Endometrial microvascular endothelial cells (primary cell): ENCODE measurements around the gene PDZRN4. TPM values are rescaled to one million over a fixed set of nuclear protein-coding genes. Genes with fewer than 3 reads are reported as not detected.

ENCODE experiments used
- in situ Hi-C: cut with HindIII; loops from 2 replicates; pipeline ENCODE4 v1.10.0; 2017; ENCODE audit warnings: low sequenced_read_pairs, low pct_unique_long_range_greater_than_20kb; ENCODE audit errors: inconsistent ontology term
- total RNA-seq: library from RNA; depleted of rRNA; stranded (reverse); fragments of >200 nt; gene quantifications from one replicate; pipeline ENCODE4 v1.2.3, GENCODE V29; 2015; ENCODE audit errors: inconsistent ontology term

The PDZRN4 gene
- total RNA-seq, 1 donor from 2014 or later, result not detected

GRCh38 chr12:41327096-41327895 is 139.2 kb downstream of the PDZRN4 start:
- in situ Hi-C loops, result no loop called here

- in situ Hi-C loops, result no loop called here
Measured at GRCh38 chr12:41333974-41334373, 145.9 kb downstream of the PDZRN4 start.

- in situ Hi-C loops, result no loop called here
Measured at GRCh38 chr12:41334390-41334789, 146.3 kb downstream of the PDZRN4 start.

- in situ Hi-C loops, result no loop called here
Measured at GRCh38 chr12:41336041-41336549, 148.0 kb downstream of the PDZRN4 start.

- in situ Hi-C loops, result no loop called here
Measured at GRCh38 chr12:41339784-41340183, 151.7 kb downstream of the PDZRN4 start.

- in situ Hi-C loops, result no loop called here
Measured at GRCh38 chr12:41344776-41345470, 156.8 kb downstream of the PDZRN4 start.

GRCh38 chr12:41348198-41348597 is 160.1 kb downstream of the PDZRN4 start:
- in situ Hi-C loops, result no loop called here

- in situ Hi-C loops, result no loop called here
Measured at GRCh38 chr12:41356181-41356580, 168.1 kb downstream of the PDZRN4 start.

GRCh38 chr12:41361738-41362137 is 173.6 kb downstream of the PDZRN4 start:
- in situ Hi-C loops, result no loop called here

- in situ Hi-C loops, result no loop called here
Measured at GRCh38 chr12:41362510-41362909, 174.4 kb downstream of the PDZRN4 start.

- in situ Hi-C loops, result no loop called here
Measured at GRCh38 chr12:41362931-41363330, 174.8 kb downstream of the PDZRN4 start.

GRCh38 chr12:41364211-41364610 is 176.1 kb downstream of the PDZRN4 start:
- in situ Hi-C loops, result no loop called here

GRCh38 chr12:41365653-41366171 is 177.6 kb downstream of the PDZRN4 start:
- in situ Hi-C loops, result no loop called here

GRCh38 chr12:41367726-41368405 is 179.7 kb downstream of the PDZRN4 start:
- in situ Hi-C loops, result no loop called here

GRCh38 chr12:41380878-41381277 is 192.8 kb downstream of the PDZRN4 start:
- in situ Hi-C loops, result no loop called here

GRCh38 chr12:41402801-41403200 is 214.7 kb downstream of the PDZRN4 start:
- in situ Hi-C loops, result no loop called here

- in situ Hi-C loops, result no loop called here
Measured at GRCh38 chr12:41407232-41407799, 219.2 kb downstream of the PDZRN4 start.

- in situ Hi-C loops, result no loop called here
Measured at GRCh38 chr12:41409628-41410027, 221.5 kb downstream of the PDZRN4 start.

GRCh38 chr12:41418586-41418985 is 230.5 kb downstream of the PDZRN4 start:
- in situ Hi-C loops, result no loop called here
